ENCODE results near the gene INVS. TPM values are rescaled to one million over a fixed set of nuclear protein-coding genes. Genes with fewer than 3 reads are reported as not detected.

Gene INVS
- total RNA-seq, 1 experiment from 2014 or later, result 21.1 TPM

GRCh38 chr9:100072805-100073204, 26.2 kb upstream of the INVS start:
- intact Hi-C loops (cut with micrococcal nuclease), result no loop called here
- no TSS peak for BruUV-seq (replicated peaks)
- Histone ChIP-seq H3K27ac (ENCODE audit: low read depth, low read length) (no peak overlapping the region), H3K9me3 (ENCODE audit: control insufficient read depth in 1 of 2, insufficient read depth in 1 of 2, low read depth in 1 of 2, low read length in 2 of 2) (no peaks in the 10 kb centered on the region), H2AFZ (ENCODE audit: low read depth, low read length, poor library complexity, severe bottlenecking) (no peak overlapping the region), H3K4me3 (replicated peaks in 1 of 2; ENCODE audit: low read depth in 1 of 2, low read length in 2 of 2) (no peak overlapping the region), H3K27me3 (ENCODE audit: insufficient read depth, low read length) (no peaks in the 10 kb centered on the region), H3K9me2 (ENCODE audit: insufficient read depth) (no peaks in the 10 kb centered on the region), H3K4me2 (ENCODE audit: low read length) (no peak overlapping the region), H3K4me1 (ENCODE audit: control insufficient read depth in 1 of 2, insufficient read depth in 2 of 2, low read length in 2 of 2) (peaks cover 0 to 7% of the 10 kb centered on the region in 2 experiments; a peak in 1 of 4 replicates), H3K9ac (ENCODE audit: low read length) (no peak overlapping the region), H4K20me1 (ENCODE audit: insufficient read depth) (0 out of 2 replicates have a peak, but pooled peaks cover 4% of the 10 kb centered on the region), H3K79me2 (ENCODE audit: insufficient read depth, low read length) (peaks cover 17% of the 10 kb centered on the region), H3K36me3 (ENCODE audit: control insufficient read depth in 1 of 2, insufficient read depth in 2 of 2, low read length in 2 of 2) (no peaks in the 10 kb centered on the region)
- RAD21 ChIA-PET (ENCODE audit: low non-redundant PET in 1 of 2, low total read pairs in 2 of 2, uncharacterized antibody in 2 of 2, unreplicated experiment in 2 of 2), result no interaction called here
- CTCF ChIA-PET, result no interaction called here
- ATAC-seq (no peak), DNase-seq (ENCODE audit: low read depth, low spot score) (no peak)
- no peak for TF ChIP-seq SP1 (IDR thresholded peaks at IDR 0.05; ENCODE audit: low read depth)
- no peak for TF ChIP-seq RAD21 (IDR thresholded peaks at IDR 0.05; ENCODE audit: low read depth)
- no peak for TF ChIP-seq EGR1 (IDR thresholded peaks at IDR 0.05; ENCODE audit: low read depth)
- TF ChIP-seq SIN3A (IDR thresholded peaks at IDR 0.05; ENCODE audit: low read depth), result no peak
- TF ChIP-seq TCF7L2 (IDR thresholded peaks at IDR 0.05; ENCODE audit: borderline replicate concordance, extremely low read depth, insufficient read depth, insufficient read length), result no peak
- no peak for TF ChIP-seq CEBPB (IDR thresholded peaks at IDR 0.05; ENCODE audit: low read depth)
- TF ChIP-seq JUND (IDR thresholded peaks at IDR 0.05), result no peak
- no peak for TF ChIP-seq POLR2A (IDR thresholded peaks at IDR 0.05; ENCODE audit: borderline replicate concordance, extremely low read depth, insufficient read depth, insufficient read length)
- POLR2A ChIA-PET, result no interaction called here

GRCh38 chr9:100074093-100074492, 24.9 kb upstream of the INVS start:
- peaks cover 17% of the 10 kb centered on the region for H3K79me2 ChIP-seq (ENCODE audit: insufficient read depth, low read length)
- no peak for DNase-seq (ENCODE audit: low read depth, low spot score)
- no peak for ATAC-seq
- intact Hi-C loops (cut with micrococcal nuclease), result no loop called here
- TF ChIP-seq FOSL1 (IDR thresholded peaks at IDR 0.05; ENCODE audit: low read depth), result no peak
- TF ChIP-seq SP1 (IDR thresholded peaks at IDR 0.05; ENCODE audit: low read depth), result no peak
- TF ChIP-seq CBX3 (IDR thresholded peaks at IDR 0.05; ENCODE audit: low read depth), result no peak
- H3K9me2 ChIP-seq (ENCODE audit: insufficient read depth), result no peaks in the 10 kb centered on the region
- no peaks in the 10 kb centered on the region for H3K36me3 ChIP-seq (ENCODE audit: control insufficient read depth in 1 of 2, insufficient read depth in 2 of 2, low read length in 2 of 2)
- no peak overlapping the region for H3K9ac ChIP-seq (ENCODE audit: low read length)
- ChIA-PET POLR2A (no interaction called here), CTCF (no interaction called here), RAD21 (ENCODE audit: low non-redundant PET in 1 of 2, low total read pairs in 2 of 2, uncharacterized antibody in 2 of 2, unreplicated experiment in 2 of 2) (no interaction called here)
- 0 out of 2 replicates have a peak, but pooled peaks cover 4% of the 10 kb centered on the region for H4K20me1 ChIP-seq (ENCODE audit: insufficient read depth)
- H3K27me3 ChIP-seq (ENCODE audit: insufficient read depth, low read length), result no peaks in the 10 kb centered on the region
- peaks cover 0 to 7% of the 10 kb centered on the region in 2 experiments; a peak in 1 of 4 replicates for H3K4me1 ChIP-seq (ENCODE audit: control insufficient read depth in 1 of 2, insufficient read depth in 2 of 2, low read length in 2 of 2)
- no peak overlapping the region for H3K4me3 ChIP-seq (replicated peaks in 1 of 2; ENCODE audit: low read depth in 1 of 2, low read length in 2 of 2)
- H2AFZ ChIP-seq (ENCODE audit: low read depth, low read length, poor library complexity, severe bottlenecking), result no peak overlapping the region
- H3K9me3 ChIP-seq (ENCODE audit: control insufficient read depth in 1 of 2, insufficient read depth in 1 of 2, low read depth in 1 of 2, low read length in 2 of 2), result no peaks in the 10 kb centered on the region
- no TSS peak for BruUV-seq (replicated peaks)
- H3K4me2 ChIP-seq (ENCODE audit: low read length), result no peak overlapping the region
- no peak overlapping the region for H3K27ac ChIP-seq (ENCODE audit: low read depth, low read length)

All from HCT116 (cell line).